Hepatocyte (in vitro differentiated cells): Measurements from ENCODE around the gene SPRED2.

Experiments
- EZH2 ChIP-seq: fragments of 200-600 bp; sonication (generic); IDR thresholded peaks from 2 replicates; pipeline ENCODE4 v1.6.1; 2016; ENCODE audit warnings: antibody characterized with exemption, mild to moderate bottlenecking, borderline replicate concordance
- EZH2phosphoT487 ChIP-seq: fragments of 200-600 bp; sonication (generic); IDR thresholded peaks from one replicate; pipeline ENCODE4 v1.6.1; 2018; ENCODE audit warnings: antibody characterized with exemption, mild to moderate bottlenecking, low read depth, moderate library complexity; ENCODE audit not compliant: unreplicated experiment, severe bottlenecking
- TF ChIP-seq, protein P1 (sequence below): fragments of 200-600 bp; sonication (generic); IDR thresholded peaks from 2 replicates; pipeline ENCODE4 v1.5.1; 2016; ENCODE audit warnings: antibody characterized with exemption, mild to moderate bottlenecking; ENCODE audit not compliant: poor library complexity

DNA sequence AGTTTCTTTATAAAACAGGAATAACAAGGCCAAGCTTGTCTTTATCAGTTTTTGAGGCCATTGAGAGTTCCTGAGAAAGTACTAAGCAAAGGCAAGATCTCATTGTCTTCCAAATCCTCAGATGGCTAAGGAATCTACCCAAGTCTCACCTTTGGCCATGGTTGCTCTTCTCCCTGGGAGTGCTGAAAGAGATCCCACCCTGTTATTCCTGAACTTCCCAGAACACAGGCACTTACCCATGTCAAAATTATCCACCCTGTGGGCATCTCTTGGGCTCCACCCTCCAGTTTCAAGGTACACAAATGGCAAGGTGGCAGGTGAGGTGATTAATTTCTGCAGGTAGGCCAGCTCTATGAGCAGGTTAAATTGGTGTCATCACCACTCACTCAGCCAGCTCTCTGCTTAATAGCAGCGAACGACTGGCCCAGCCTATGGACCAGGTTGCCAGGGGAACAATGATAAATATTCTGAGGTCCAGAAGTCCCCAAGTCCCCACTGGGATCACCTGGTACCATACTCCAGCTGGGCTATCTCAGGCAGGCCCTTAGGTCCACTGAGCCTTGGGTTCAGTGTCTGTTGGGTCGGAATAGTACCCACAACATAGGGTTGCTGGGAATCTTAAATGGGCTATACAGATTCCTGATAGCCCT, 2.3 kb upstream of the SPRED2 start:
- TF ChIP-seq, protein P1, sequence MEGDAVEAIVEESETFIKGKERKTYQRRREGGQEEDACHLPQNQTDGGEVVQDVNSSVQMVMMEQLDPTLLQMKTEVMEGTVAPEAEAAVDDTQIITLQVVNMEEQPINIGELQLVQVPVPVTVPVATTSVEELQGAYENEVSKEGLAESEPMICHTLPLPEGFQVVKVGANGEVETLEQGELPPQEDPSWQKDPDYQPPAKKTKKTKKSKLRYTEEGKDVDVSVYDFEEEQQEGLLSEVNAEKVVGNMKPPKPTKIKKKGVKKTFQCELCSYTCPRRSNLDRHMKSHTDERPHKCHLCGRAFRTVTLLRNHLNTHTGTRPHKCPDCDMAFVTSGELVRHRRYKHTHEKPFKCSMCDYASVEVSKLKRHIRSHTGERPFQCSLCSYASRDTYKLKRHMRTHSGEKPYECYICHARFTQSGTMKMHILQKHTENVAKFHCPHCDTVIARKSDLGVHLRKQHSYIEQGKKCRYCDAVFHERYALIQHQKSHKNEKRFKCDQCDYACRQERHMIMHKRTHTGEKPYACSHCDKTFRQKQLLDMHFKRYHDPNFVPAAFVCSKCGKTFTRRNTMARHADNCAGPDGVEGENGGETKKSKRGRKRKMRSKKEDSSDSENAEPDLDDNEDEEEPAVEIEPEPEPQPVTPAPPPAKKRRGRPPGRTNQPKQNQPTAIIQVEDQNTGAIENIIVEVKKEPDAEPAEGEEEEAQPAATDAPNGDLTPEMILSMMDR: no peak
- TF ChIP-seq EZH2 (no peak), EZH2phosphoT487 (no peak)
